GM18499 (cell line): ENCODE measurements around the gene C11orf16.
"Not testable (repeated sequence)": the region's sequence is repeated elsewhere in the genome, so short reads cannot be mapped to it uniquely, and the experiment has no call there.

Experiments used
- ATAC-seq: cut with Tn5 transposase; IDR thresholded peaks from one replicate; pipeline ENCODE4 v1.9.1; 2021; ENCODE audit warnings: moderate number of reproducible peaks; ENCODE audit not compliant: insufficient read depth, unreplicated experiment

The C11orf16 gene

DNA sequence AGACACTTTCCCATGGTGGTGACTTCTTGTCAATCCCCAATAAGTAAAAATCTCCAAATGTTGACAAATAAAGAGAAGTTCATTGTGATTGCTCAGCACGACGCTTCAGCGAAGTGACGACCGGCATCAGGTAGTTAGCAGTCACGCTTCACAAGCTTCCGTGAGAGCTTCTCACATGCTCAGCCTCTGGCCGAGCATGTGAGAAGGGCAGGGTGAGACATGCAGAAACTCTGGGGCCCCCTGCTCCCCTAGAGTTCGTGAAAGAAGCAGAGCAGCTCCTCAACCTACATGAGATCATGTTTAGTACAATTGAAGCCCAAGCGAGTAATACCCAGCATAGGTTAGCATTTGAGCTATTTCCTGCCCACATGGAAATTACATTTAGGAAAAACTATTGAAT, 4.4 kb upstream of the C11orf16 start:
- no peak for ATAC-seq

DNA sequence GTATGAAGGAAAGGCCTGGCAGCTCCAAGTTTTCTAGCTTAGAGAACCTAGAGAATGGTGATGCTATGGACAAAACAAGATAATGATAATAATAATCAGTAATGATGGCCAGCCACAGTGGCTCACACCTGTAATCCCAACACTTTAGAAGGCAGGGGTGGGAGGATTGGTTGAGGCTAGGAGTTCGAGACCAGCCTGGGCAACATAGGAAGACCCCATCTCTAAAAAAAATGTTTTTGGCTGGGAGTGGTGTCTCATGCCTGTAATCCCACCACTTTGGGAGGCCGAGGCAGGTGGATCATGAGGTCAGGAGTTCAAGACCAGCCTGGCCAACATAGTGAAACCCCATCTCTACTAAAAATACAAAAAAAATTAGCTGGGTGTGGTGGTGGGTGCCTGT, 3.0 kb upstream of the C11orf16 start:
- ATAC-seq: not testable (repeated sequence)

DNA sequence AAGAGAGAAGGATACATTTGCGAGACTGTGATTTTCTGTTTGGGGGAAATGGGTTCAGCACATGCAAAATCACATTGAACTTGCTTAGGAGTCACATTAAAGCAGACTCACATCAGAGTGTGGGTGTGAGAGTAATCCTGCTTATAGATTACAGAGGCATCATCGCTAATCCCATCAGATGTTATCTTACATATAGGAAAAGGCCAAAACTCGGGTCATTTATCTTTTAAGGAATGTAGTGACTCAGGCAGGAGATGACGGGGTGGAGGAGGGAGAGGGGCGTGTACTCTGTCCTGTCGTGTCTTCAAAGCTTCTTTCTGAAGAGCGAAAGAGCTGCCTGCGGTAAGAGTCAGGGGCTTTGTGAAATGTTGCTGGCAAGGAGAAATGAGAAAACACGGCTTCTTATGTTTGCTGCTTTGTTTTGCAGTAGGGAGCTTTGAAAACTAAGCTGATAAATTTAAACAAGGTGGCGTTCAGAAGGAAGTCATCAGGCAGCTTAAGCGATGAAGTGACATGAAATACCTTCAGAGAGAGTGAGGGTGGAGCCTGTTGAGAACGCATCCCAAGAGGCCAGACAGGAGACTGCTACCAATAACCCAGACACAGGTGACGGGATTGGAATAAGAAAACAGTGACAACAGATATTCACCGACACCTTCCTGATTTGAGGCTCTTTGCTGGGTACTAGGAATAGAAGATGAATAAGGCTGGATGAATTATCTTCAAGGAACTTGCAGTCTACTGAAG, 2.2 kb upstream of the C11orf16 start:
- no peak for ATAC-seq

DNA sequence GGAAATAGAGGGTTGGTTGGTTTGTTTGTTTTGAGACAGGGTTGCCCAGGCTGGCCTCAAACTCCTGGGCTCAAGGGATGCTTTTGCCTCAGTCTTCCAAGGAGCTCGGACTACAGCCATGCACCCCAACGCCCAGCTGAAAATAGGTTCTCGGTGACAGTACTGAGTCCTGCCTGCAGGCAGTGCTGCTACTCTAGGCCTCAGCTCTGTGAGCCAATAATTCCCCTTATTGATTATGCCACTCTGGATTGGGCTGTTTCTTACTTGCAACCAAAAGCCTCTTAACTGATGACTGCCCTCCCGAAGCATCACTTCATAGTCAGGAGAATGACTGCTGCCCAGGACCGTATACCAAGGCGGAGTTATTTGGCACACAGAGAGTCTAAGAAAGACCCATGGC, 1.2 kb upstream of the C11orf16 start:
- ATAC-seq: no peak

DNA sequence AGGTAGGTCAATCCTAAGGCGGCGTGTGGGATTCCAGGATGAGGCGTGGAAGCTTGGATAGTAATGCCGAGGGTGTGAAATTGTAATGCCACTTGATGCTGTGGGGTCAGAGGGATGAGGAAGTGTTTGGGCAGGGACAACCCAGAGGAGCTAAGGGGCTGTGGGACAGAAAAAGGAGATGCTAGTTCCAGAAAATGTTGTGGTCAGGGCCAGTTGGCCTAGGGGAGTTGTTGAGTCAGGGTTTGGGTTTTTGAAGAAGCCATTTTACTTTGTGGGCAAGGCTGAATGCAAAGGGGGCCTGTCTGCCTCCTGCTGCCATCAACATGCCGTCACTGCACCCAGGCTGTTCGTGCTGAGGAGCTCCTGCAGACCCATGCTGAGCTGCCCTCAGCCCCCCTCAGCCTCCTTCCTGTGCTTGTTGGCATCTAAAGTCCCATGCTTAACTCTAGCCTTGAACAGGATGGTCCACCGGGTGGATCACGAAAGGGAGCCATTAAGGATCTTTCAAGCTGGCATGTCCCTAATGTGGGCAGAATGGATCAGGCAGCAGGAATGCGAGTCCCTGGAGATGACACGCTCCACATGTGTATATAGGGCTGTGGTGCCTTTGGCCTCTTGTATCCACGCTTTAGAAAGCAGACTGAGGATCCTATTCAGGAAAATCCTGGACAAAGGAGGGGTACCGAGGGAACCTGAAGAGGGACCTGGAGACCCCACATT, 2.1 kb downstream of the C11orf16 start:
- no peak for ATAC-seq

DNA sequence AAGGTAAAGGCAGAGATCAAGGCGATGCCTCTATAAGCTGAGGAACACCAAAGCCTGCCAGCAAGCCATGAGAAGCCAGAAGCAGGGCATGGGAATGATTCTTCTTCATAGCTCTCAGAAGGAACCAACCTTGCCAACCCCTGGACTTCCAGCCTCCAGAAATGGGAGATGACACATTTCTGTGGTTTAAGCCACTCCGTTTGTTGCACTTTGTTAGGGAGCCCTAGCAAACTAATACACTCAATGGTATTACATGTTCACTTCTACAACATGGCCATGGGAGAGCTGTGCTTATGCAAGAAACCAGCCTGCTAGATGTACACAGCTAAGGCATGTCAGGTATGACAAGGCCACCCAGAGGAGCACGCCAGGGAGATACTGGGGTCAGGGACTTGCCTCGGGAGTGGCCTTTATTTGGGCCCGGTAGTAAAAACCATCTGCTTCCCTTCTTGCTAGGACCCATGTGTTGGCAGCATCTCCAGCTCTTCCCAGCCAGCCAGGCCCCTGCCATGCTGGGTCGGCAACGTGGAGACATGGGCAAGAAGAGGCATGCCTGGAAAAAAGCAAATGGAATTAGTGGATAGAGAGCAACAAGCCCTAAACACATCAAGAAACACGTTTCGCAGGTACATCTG, 3.6 kb downstream of the C11orf16 start:
- no peak for ATAC-seq

DNA sequence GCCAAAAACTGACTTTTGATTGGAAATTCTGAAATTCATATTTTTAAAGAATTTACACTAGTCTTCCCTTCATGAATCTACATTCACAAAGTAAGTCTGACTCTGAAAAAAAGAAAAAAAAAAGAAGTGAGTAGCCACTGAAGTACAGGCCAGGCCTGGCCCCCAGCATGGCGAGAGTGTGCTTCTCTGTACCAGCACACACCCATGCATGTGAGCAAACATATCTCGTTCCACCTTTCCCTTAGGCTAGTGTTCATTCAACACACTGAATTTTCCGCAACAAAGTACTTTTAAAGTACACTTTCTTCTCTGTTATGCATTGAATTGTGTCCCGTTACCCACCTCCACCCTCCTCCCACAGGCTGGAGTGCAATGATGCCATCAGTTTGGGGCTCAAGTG, 4.5 kb downstream of the C11orf16 start:
- ATAC-seq: no peak

DNA sequence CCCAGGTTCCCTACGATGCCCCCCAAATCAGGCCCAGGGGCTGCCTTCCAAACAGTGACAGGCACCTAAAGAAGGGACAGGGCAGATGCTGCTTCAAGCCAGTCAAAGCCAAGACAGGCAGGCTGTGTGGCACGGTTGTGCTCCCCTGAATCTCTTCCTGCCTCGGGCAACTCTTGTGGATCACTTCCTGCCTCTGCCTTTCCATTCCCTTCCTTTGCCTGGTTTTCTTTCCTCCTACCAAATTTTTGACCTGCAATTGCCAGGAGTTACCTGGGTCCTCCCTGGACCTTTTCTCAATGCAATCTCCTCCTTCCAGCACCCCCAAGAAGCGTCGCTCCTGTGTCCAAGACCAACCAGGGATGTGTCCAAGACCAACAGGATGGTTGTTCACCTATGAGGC, 5.5 kb downstream of the C11orf16 start:
- no peak for ATAC-seq

DNA sequence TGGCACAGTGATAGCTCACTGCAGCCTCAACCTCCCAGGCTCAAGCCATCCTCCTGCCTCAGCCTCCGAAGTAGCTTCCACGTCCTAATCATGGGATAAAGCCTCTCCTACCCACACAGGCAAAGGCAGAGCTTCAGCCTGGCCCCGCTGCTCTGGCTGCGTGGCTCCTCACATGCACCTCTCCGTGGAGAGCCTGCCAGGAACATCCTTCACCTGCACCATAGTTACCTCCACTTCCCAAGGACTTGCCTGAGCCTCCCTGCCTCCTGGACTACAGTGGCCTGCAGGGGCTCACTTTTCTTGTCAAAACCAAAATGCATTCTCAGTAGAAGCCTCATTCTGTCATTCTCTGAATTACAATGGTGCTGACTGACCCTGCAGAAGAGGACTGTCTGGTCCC, 6.5 kb downstream of the C11orf16 start:
- no peak for ATAC-seq

DNA sequence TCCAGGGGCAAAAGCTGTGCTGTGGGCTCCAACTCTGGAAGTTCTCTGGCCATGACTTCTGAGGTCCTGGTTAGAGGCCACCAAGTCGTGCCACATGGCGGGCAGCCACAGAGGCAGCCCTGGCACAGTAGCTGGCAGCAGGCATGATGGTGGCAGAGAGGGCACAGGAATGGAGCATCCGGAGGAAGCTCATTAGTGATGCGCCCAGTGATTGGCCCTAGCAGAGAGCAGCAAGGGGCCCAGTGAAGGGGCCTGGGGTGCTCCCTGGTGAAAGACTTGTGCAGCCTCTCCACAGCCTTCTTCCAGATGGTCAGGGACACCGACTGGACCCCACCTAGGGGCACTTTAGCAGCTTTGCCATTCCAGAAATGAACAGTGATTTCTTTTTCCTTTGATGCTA, 7.0 kb downstream of the C11orf16 start:
- no peak for ATAC-seq

DNA sequence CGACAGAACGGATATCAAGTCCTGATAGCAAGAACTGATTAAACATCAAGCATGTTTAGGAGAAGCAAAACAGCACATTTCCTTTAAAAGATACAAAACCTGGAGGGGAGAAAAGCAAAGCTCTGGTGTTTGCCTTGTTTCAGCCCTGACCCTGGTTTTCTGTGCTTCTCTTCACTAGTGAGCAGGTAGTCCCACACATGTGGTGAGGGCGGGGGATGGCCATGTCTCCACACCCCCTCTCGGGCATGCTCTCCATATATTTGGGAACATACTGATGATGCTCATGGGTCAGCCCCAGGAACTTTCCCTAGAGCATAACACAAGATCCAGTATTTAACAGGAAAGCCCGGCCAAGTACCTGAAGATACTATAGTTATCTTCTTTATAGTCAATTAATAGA, 10.1 kb downstream of the C11orf16 start:
- ATAC-seq: no peak

DNA sequence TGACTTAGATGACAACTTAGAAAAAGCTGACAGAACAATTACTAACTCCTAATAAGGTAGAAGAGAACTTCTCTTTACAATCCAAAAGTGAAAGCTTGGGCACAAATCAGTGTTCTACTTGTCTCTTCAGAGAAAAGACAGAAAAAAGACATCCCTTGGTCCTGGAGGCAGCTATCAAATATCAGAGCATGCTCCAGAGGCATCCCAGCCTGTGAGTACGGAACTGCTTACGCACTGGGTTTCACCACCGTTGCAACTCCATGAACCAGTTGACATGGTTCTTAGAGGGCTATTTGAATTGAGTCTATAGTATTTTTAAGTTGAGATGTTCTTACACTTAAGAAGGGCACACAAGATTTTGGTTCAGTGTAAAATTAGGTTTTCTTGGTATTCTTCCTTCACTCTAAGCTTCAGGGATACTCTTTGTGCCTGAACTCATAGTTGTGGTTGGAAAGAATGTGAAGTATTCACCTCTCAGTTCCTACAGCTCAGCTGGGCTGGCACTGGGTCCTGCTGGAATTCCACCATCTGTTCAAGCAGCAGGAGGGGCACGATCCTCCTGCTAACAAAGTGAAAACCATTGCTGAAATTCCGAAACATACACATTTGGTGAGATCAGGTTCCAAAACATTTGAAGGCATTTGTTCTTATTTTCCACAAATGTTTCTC, 15.5 kb downstream of the C11orf16 start:
- no peak for ATAC-seq

DNA sequence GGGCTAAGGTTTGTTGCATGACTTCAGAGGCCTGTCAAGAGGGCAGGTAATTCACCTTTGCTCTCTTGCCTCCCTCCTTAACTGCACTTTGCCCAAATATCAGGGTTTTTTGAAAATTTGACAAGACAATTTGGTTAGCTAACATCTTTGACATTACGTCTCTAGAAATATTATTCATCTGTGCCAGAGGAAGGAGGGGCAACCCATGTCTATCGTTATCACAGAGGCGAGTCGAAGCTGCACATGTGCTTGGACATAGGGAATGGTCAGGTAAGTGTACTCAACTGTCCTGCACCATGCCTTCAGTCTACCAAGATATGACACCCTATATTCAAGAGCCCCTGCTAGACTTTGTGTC, 18.1 kb downstream of the C11orf16 start:
- ATAC-seq: no peak

DNA sequence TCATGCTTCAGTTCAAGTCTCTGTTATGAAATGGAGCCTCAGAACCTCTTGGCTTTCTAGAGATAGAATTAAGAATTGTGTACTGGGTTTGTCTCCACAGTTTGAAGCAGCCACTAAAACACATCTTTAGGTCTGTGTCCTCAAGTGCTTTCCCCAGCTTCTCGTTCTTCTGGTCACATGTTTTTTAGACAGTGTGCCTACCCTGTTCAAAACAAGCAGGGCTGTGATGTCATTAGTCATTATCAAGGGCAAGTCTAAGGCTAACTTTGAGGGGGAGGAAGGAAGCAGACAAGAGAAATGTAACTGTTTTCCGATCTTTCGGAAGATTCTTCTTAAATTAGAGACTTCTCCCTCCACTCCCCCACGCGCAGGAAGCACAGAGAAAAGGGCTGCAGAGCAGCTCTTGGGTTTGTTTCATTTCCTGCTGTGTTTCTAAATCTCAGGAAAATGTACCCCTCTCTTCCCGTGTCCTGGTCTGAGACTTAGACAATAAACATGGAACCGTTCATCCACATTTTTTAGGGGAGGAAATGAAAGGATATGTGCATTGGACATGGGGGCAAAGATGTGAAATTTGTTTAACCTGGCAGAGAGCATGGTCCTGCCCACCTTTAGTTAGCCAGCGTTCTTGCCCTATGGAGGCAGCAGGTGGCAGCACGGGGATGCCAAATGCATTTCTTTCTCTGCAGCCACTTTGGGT, 18.6 kb downstream of the C11orf16 start:
- no peak for ATAC-seq

DNA sequence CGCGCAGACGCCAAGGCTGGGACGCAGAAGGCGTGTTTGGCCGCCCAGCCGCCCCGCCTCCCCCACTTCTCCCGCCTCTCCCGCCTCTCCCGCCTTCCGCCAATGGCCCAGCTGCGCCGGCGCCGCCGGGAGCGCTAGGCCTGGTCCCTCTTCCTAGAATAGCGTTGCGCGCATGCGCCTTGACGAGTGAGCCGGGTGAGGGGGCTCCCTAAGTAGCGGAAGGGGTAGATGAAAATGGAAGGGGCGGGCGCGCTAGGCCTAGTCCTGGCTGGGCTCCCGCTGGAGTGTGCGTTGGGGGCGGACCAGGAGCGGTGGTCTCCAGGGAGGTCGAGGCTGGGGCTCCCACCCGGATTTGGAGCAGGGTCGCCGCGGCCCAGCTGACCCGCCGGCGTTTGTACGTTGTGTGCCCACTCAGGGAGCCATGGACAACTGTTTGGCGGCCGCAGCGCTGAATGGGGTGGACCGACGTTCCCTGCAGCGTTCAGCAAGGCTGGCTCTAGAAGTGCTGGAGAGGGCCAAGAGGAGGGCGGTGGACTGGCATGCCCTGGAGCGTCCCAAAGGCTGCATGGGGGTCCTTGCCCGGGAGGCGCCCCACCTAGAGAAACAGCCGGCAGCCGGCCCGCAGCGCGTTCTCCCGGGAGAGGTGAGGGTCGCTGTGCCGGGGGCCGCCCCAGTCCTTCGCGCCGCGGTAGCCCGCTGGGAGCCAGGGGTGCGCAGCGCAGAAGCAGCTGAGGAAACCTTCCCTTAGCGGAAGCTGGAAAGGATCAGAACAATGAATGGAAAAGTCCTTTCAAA, 21.5 kb downstream of the C11orf16 start, which contains the start of gene AKIP1:
AKIP1 (plus strand) TSS at position 161 of the 795 bp plus-strand sequence; CDS start at position 422, 261 bp downstream.
- peak; percentile 58 for ATAC-seq

DNA sequence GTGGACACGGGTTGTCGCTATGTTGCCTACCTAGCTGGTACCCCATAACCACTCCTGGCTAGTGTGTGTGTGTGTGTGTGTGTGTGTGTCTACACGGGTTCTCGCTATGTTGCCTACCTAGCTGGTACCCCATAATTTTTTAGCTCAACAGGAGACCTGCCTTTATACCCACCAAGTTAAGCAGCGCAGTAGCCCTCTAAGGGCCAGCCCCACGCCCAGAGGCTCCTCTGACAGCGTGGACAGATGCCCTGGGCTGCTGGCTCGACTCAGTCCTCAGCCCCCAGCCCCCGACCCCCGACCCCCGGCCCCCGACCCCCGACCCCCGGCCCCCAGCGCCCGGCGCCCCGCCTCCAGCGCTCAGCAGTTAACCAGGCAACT, 22.1 kb downstream of the C11orf16 start:
- no peak for ATAC-seq

DNA sequence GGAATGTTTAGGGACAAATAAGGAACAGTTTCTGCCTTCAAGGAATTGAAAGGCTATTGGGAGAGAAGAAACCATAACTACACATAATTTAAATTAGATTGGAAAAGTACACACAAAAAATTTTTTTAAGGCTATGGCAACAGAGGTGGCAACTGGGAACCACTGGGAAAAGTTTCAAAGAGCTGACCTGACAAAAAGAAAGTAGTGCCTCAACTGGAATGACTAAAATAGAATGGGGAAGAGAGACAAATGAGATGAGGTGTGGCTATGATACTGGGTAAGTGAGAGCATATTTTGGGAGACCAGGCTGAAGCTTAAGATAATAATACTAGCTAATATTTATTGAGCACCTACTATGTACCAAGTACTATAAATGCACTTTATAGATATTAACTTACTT, 24.6 kb downstream of the C11orf16 start:
- ATAC-seq: no peak

DNA sequence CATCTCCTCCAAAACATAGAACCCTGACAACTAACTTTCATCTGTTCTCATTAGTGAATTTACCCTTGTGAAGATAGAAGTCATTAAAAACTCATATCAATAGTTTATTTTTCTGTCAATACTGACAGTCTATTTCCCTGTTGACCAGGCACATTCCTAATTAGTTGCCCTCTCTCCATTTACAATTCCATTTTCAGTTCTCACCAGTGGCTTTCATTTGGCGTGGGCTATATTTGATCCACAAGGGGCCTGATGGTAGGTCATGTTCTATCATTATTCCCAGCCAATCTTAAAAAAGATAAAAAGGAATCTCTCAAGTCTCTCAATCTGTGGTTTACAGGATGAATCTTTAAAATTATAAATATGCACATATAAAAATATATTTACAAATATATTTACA, 25.6 kb downstream of the C11orf16 start:
- no peak for ATAC-seq

DNA sequence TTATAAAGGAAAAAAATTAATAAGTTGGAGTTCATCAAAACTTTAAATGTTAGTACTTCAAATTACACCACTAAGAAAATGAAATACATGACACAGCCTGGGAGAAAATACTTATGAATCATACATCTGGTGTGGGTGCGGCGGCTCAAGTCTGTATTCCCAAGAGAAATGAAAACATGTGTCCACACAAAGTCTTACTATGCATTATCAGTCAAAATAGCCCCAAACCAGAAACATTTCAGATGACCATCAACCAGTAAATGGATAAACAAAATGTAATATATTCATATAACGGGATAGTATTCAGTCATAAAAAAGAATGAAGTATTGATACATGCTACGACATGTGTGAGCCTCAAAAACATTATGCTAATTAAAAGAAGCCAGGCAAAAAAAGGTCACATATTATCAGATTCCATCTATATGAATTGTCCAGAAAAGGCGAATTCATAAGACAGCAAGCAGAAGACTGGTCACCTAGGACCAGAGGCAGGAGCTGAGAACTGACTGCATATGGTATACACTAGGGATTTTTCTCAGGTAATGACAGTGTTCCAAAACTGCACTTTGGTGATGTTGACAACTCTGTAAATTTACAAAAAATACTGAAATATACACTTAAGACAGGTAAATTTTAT, 27.1 kb downstream of the C11orf16 start:
- ATAC-seq: no peak
